ENCODE results near the gene TNS1. TPM values are rescaled to one million over a fixed set of nuclear protein-coding genes. Genes with fewer than 3 reads are reported as not detected.

TNS1 gene
- total RNA-seq, 1 experiment from 2014 or later, result 0.49 TPM

- DNase-seq (ENCODE audit: low read depth, low spot score), result no peak
- CTCF ChIA-PET, result no interaction called here
- H3K27ac ChIP-seq (ENCODE audit: low read length), result no peak overlapping the region
- in situ Hi-C loops (cut with HindIII; ENCODE audit: low pct_unique_long_range_greater_than_20kb, low sequenced_read_pairs), result no loop called here
- TF ChIP-seq TCF7L2 (IDR thresholded peaks at IDR 0.05; ENCODE audit: low read depth, low read length), result no peak
- TF ChIP-seq POLR2AphosphoS5 (IDR thresholded peaks at IDR 0.05; ENCODE audit: low read depth, low read length), result no peak
- no peak for TF ChIP-seq SIN3A (IDR thresholded peaks at IDR 0.05; ENCODE audit: borderline replicate concordance, insufficient read depth, low read depth, low read length)
- TF ChIP-seq, protein P1, sequence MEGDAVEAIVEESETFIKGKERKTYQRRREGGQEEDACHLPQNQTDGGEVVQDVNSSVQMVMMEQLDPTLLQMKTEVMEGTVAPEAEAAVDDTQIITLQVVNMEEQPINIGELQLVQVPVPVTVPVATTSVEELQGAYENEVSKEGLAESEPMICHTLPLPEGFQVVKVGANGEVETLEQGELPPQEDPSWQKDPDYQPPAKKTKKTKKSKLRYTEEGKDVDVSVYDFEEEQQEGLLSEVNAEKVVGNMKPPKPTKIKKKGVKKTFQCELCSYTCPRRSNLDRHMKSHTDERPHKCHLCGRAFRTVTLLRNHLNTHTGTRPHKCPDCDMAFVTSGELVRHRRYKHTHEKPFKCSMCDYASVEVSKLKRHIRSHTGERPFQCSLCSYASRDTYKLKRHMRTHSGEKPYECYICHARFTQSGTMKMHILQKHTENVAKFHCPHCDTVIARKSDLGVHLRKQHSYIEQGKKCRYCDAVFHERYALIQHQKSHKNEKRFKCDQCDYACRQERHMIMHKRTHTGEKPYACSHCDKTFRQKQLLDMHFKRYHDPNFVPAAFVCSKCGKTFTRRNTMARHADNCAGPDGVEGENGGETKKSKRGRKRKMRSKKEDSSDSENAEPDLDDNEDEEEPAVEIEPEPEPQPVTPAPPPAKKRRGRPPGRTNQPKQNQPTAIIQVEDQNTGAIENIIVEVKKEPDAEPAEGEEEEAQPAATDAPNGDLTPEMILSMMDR (IDR thresholded peaks at IDR 0.05), result no peak
- TF ChIP-seq, protein P2, sequence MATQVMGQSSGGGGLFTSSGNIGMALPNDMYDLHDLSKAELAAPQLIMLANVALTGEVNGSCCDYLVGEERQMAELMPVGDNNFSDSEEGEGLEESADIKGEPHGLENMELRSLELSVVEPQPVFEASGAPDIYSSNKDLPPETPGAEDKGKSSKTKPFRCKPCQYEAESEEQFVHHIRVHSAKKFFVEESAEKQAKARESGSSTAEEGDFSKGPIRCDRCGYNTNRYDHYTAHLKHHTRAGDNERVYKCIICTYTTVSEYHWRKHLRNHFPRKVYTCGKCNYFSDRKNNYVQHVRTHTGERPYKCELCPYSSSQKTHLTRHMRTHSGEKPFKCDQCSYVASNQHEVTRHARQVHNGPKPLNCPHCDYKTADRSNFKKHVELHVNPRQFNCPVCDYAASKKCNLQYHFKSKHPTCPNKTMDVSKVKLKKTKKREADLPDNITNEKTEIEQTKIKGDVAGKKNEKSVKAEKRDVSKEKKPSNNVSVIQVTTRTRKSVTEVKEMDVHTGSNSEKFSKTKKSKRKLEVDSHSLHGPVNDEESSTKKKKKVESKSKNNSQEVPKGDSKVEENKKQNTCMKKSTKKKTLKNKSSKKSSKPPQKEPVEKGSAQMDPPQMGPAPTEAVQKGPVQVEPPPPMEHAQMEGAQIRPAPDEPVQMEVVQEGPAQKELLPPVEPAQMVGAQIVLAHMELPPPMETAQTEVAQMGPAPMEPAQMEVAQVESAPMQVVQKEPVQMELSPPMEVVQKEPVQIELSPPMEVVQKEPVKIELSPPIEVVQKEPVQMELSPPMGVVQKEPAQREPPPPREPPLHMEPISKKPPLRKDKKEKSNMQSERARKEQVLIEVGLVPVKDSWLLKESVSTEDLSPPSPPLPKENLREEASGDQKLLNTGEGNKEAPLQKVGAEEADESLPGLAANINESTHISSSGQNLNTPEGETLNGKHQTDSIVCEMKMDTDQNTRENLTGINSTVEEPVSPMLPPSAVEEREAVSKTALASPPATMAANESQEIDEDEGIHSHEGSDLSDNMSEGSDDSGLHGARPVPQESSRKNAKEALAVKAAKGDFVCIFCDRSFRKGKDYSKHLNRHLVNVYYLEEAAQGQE (IDR thresholded peaks at IDR 0.05; ENCODE audit: insufficient read depth in 1 of 2, low read depth in 2 of 2, low read length in 1 of 2), result no peak
- BruUV-seq (replicated peaks), result no TSS peak
- no peak for ATAC-seq
- no peaks in the 10 kb centered on the region for H3K27me3 ChIP-seq (ENCODE audit: control insufficient read depth, insufficient read depth, low read length)
- POLR2A ChIA-PET, result no interaction called here
- intact Hi-C loops (cut with micrococcal nuclease; ENCODE audit: unreplicated experiment), result no loop called here
- H3K4me3 ChIP-seq (ENCODE audit: low read depth in 2 of 2, low read length in 2 of 2), result no peak overlapping the region
- H3K9me3 ChIP-seq (ENCODE audit: control insufficient read depth, insufficient read depth, low read depth, low read length), result no peaks in the 10 kb centered on the region
- H3K36me3 ChIP-seq (ENCODE audit: control insufficient read depth, insufficient read depth, low read length), result no peaks in the 10 kb centered on the region
- no peaks in the 10 kb centered on the region for H3K4me1 ChIP-seq (ENCODE audit: control insufficient read depth, insufficient read depth, low read length)
These were observed 167.9 kb downstream of the TNS1 start for GRCh38 chr2:217834744-217835513.

DNA sequence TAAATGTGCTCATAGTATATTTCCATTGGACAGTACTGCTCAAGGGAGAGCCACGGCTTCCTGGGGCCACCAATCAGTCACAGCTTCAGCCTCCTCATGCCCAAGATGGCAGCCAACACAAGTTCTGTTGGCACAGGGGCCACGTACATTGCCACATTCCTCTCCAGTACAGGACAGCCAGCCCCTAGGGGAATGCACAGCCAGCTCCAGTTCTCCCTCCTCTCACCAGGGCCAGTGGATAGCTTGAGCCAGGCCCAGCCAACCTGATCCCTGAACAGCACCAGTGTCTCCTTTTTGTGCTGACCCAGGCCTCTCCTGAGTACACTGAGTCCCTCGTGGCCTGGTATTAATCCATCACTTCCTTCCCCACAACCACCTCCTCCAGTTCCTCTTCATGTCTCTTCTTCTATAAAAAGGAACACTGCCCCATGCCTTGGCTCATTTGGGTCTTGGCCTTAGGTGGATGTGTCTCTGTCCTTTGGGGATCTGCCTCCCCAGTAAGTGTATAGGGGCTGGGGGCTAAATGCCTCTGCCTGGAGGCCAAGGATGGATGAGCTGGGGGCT, 168.7 kb downstream of the TNS1 start:
- in situ Hi-C loops (cut with HindIII; ENCODE audit: low pct_unique_long_range_greater_than_20kb, low sequenced_read_pairs) (no loop called here), intact Hi-C loops (cut with micrococcal nuclease; ENCODE audit: unreplicated experiment) (no loop called here)
- BruUV-seq (replicated peaks), result no TSS peak
- Histone ChIP-seq H3K9me3 (ENCODE audit: control insufficient read depth, insufficient read depth, low read depth, low read length) (no peaks in the 10 kb centered on the region), H3K4me3 (ENCODE audit: low read depth in 2 of 2, low read length in 2 of 2) (no peak overlapping the region), H3K36me3 (ENCODE audit: control insufficient read depth, insufficient read depth, low read length) (no peaks in the 10 kb centered on the region), H3K27me3 (ENCODE audit: control insufficient read depth, insufficient read depth, low read length) (no peaks in the 10 kb centered on the region), H3K27ac (ENCODE audit: low read length) (no peak overlapping the region), H3K4me1 (ENCODE audit: control insufficient read depth, insufficient read depth, low read length) (no peaks in the 10 kb centered on the region)
- DNase-seq (ENCODE audit: low read depth, low spot score), result no peak
- ChIA-PET CTCF (no interaction called here), POLR2A (no interaction called here)
- TF ChIP-seq, protein P1 (IDR thresholded peaks at IDR 0.05), result no peak
- TF ChIP-seq POLR2AphosphoS5 (IDR thresholded peaks at IDR 0.05; ENCODE audit: low read depth, low read length) (no peak), TCF7L2 (IDR thresholded peaks at IDR 0.05; ENCODE audit: low read depth, low read length) (no peak), SIN3A (IDR thresholded peaks at IDR 0.05; ENCODE audit: borderline replicate concordance, insufficient read depth, low read depth, low read length) (no peak)
- TF ChIP-seq, protein P2 (IDR thresholded peaks at IDR 0.05; ENCODE audit: insufficient read depth in 1 of 2, low read depth in 2 of 2, low read length in 1 of 2), result no peak
- ATAC-seq, result no peak

Data from Panc1 (cell line).